IMR-90 (cell line): Measurements from ENCODE around the gene POLR1G. TPM values are rescaled to one million over a fixed set of nuclear protein-coding genes. Genes with fewer than 3 reads are reported as not detected.

Experiments
- ATAC-seq: fragments of 200-7000 bp; cut with Tn5 transposase; 2 replicates; pipeline ENCODE4 v1.9.1; 2020; ENCODE audit warnings: low read depth, mild to moderate bottlenecking, moderate library complexity
- BruUV-seq: library from RNA; stranded (reverse); fragments of 400-500 nt; replicated peaks from 2 replicates; lab custom pipeline; 2021; lab: Mats Ljungman, UMichigan
- CTCF ChIA-PET: fragments of 300-600 bp; formaldehyde crosslinking; extraction: SDS; loops from one replicate; lab custom pipeline; 2021; ENCODE audit warnings: antibody characterized with exemption; lab: Yijun Ruan, JAX
- POLR2A ChIA-PET: fragments of 300-600 bp; sonication (Branson Sonifier 250); formaldehyde crosslinking; loops from one replicate; lab custom pipeline; 2022; ENCODE audit warnings: antibody characterized with exemption; ENCODE audit not compliant: unreplicated experiment; lab: Charles Lee
- DNase-seq: peaks from one replicate; pipeline ENCODE4 v3.0.0; 2013
- H2AFZ ChIP-seq: replicated peaks from 2 replicates; pipeline ENCODE3; 2013; ENCODE audit warnings: low read length, mild to moderate bottlenecking; ENCODE audit not compliant: poor library complexity
- H2AK5ac ChIP-seq: 2 replicates; pipeline ENCODE4 v1.6.1; 2013; ENCODE audit warnings: low read depth, low read length, inconsistent platforms
- H2AK9ac ChIP-seq: replicated peaks from 2 replicates; pipeline ENCODE3; 2013; ENCODE audit warnings: mild to moderate bottlenecking, low read depth, low read length, moderate library complexity; ENCODE audit not compliant: poor library complexity
- H2BK120ac ChIP-seq: 2 replicates; pipeline ENCODE4 v1.6.1; 2013; ENCODE audit warnings: low read depth, low read length, inconsistent platforms
- H2BK15ac ChIP-seq: 3 replicates; pipeline ENCODE4 v1.6.1; 2013; ENCODE audit warnings: low read depth, low read length, inconsistent platforms
- H2BK20ac ChIP-seq: 2 replicates; pipeline ENCODE4 v1.6.1; 2013; ENCODE audit warnings: low read depth, mild to moderate bottlenecking, inconsistent platforms, low read length, moderate library complexity
- H2BK5ac ChIP-seq: 2 replicates; pipeline ENCODE4 v1.6.1; 2013; ENCODE audit warnings: mild to moderate bottlenecking, low read depth, low read length, inconsistent platforms; ENCODE audit not compliant: poor library complexity, severe bottlenecking
- H3K14ac ChIP-seq: replicated peaks from 2 replicates; pipeline ENCODE4 v1.6.1; 2013; ENCODE audit warnings: low read depth, low read length, inconsistent platforms
- H3K18ac ChIP-seq: 2 replicates; pipeline ENCODE4 v1.6.1; 2013; ENCODE audit warnings: low read depth, low read length, control low read depth
- H3K23ac ChIP-seq: 2 replicates; pipeline ENCODE4 v1.6.1; 2013; ENCODE audit warnings: low read depth, low read length, inconsistent platforms
- H3K27ac ChIP-seq: 2 replicates; pipeline ENCODE4 v1.5.1; 2013; ENCODE audit warnings: mild to moderate bottlenecking, control low read depth, low read length; ENCODE audit not compliant: insufficient read depth
- H3K27me3 ChIP-seq: 2 replicates; pipeline ENCODE4 v1.6.1; 2013; ENCODE audit warnings: low read length; ENCODE audit not compliant: control insufficient read depth, insufficient read depth
- H3K36me3 ChIP-seq: 2 replicates; pipeline ENCODE4 v1.6.1; 2013; ENCODE audit warnings: low read length, mixed read lengths; ENCODE audit not compliant: control insufficient read depth, insufficient read depth
- H3K4ac ChIP-seq: 2 replicates; pipeline ENCODE4 v1.6.1; 2013; ENCODE audit warnings: low read depth, low read length, inconsistent platforms
- H3K4me1 ChIP-seq: 2 replicates; pipeline ENCODE4 v1.6.1; 2013; ENCODE audit warnings: low read length, mixed read lengths; ENCODE audit not compliant: control insufficient read depth, insufficient read depth
- H3K4me2 ChIP-seq: 2 replicates; pipeline ENCODE4 v1.6.1; 2013; ENCODE audit warnings: low read depth, mild to moderate bottlenecking, control low read depth, low read length, moderate library complexity
- H3K4me3 ChIP-seq: 2 replicates; pipeline ENCODE4 v1.5.1; 2013; ENCODE audit warnings: low read depth, mild to moderate bottlenecking, control low read depth, low read length, moderate library complexity; ENCODE audit not compliant: insufficient read depth
- H3K56ac ChIP-seq: 2 replicates; pipeline ENCODE4 v1.6.1; 2013; ENCODE audit warnings: low read length, inconsistent platforms; ENCODE audit not compliant: insufficient read depth; ENCODE audit errors: extremely low read depth
- H3K79me1 ChIP-seq, 2 experiments: 2 replicates each; pipeline ENCODE4 v1.6.1; 2013; ENCODE audit warnings: low read length in 2 of 2, inconsistent platforms in 1 of 2, low read depth in 1 of 2
- H3K9ac ChIP-seq: 2 replicates; pipeline ENCODE4 v1.6.1; 2013; ENCODE audit warnings: low read depth, low read length, control low read depth
- H3K9me1 ChIP-seq: 2 replicates; pipeline ENCODE4 v1.6.1; 2013; ENCODE audit warnings: low read length, inconsistent platforms; ENCODE audit not compliant: insufficient read depth
- H3K9me3 ChIP-seq: 2 replicates; pipeline ENCODE4 v1.6.1; 2013; ENCODE audit warnings: low read length; ENCODE audit not compliant: control insufficient read depth, insufficient read depth
- H4K20me1 ChIP-seq: 2 replicates; pipeline ENCODE4 v1.6.1; 2013; ENCODE audit warnings: low read length, inconsistent platforms; ENCODE audit not compliant: insufficient read depth
- H4K5ac ChIP-seq: 2 replicates; pipeline ENCODE4 v1.6.1; 2013; ENCODE audit warnings: mild to moderate bottlenecking, low read depth, low read length, control low read depth
- H4K8ac ChIP-seq, 2 experiments: 2 replicates each; pipeline ENCODE4 v1.6.1; 2013; ENCODE audit warnings: low read depth in 2 of 2, low read length in 2 of 2, control low read depth in 1 of 2, inconsistent platforms in 1 of 2
- H4K91ac ChIP-seq: 2 replicates; pipeline ENCODE4 v1.6.1; 2013; ENCODE audit warnings: low read depth, low read length, inconsistent platforms; ENCODE audit not compliant: insufficient read depth
- BHLHE40 ChIP-seq: fragments of 150-350 bp; IDR thresholded peaks from 2 replicates; pipeline ENCODE4 v1.6.1; 2016; ENCODE audit warnings: mild to moderate bottlenecking, low read depth, low read length
- CEBPB ChIP-seq: IDR thresholded peaks from 2 replicates; pipeline ENCODE4 v1.6.1; 2012; ENCODE audit warnings: low read depth, low read length, improper control_type of control experiment
- CHD1 ChIP-seq: IDR thresholded peaks from 2 replicates; pipeline ENCODE4 v1.6.1; 2012; ENCODE audit warnings: low read depth, low read length, improper control_type of control experiment
- FOS ChIP-seq: fragments of 150-350 bp; IDR thresholded peaks from 2 replicates; pipeline ENCODE4 v1.6.1; 2016; ENCODE audit warnings: low read depth, low read length
- MAFK ChIP-seq: IDR thresholded peaks from 2 replicates; pipeline ENCODE4 v1.6.1; 2012; ENCODE audit warnings: low read depth, low read length, improper control_type of control experiment
- MAZ ChIP-seq: IDR thresholded peaks from 2 replicates; pipeline ENCODE4 v1.6.1; 2012; ENCODE audit warnings: low read depth, mild to moderate bottlenecking, low read length, improper control_type of control experiment, moderate library complexity, borderline replicate concordance
- MXI1 ChIP-seq: IDR thresholded peaks from 2 replicates; pipeline ENCODE4 v1.6.1; 2012; ENCODE audit warnings: low read depth, mild to moderate bottlenecking, low read length, moderate library complexity, borderline replicate concordance
- NFE2L2 ChIP-seq: fragments of 150-350 bp; IDR thresholded peaks from 2 replicates; pipeline ENCODE4 v1.6.1; 2016; ENCODE audit warnings: low read depth, mild to moderate bottlenecking, low read length
- POLR2A ChIP-seq: IDR thresholded peaks from 2 replicates; pipeline ENCODE4 v1.6.1; 2012; ENCODE audit warnings: mild to moderate bottlenecking, low read depth, low read length
- RAD21 ChIP-seq: IDR thresholded peaks from 2 replicates; pipeline ENCODE4 v1.6.1; 2012; ENCODE audit warnings: low read length, improper control_type of control experiment
- RCOR1 ChIP-seq: IDR thresholded peaks from 2 replicates; pipeline ENCODE4 v1.6.1; 2012; ENCODE audit warnings: mild to moderate bottlenecking, low read length, improper control_type of control experiment; ENCODE audit not compliant: insufficient replicate concordance
- RFX5 ChIP-seq: IDR thresholded peaks from 2 replicates; pipeline ENCODE4 v1.8.0; 2012; ENCODE audit warnings: low read depth, mild to moderate bottlenecking, low read length, moderate library complexity
- SMC3 ChIP-seq: fragments of 150-350 bp; IDR thresholded peaks from 2 replicates; pipeline ENCODE4 v1.6.1; 2016; ENCODE audit warnings: low read depth, mild to moderate bottlenecking, antibody characterized with exemption, low read length, moderate library complexity
- USF2 ChIP-seq: fragments of 150-350 bp; IDR thresholded peaks from 2 replicates; pipeline ENCODE4 v1.6.1; 2017; ENCODE audit warnings: mild to moderate bottlenecking, antibody characterized with exemption, low read length, low read depth
- WGBS, 2 experiments: methylation state at CpG; one replicate each; pipeline versions ENCODE4 v1.1.5 to v1.1.7; 2013; ENCODE audit warnings: missing lambda C conversion rate in 2 of 2; ENCODE audit not compliant: insufficient read length in 1 of 2; ENCODE audit errors: extremely low coverage in 2 of 2; 5-methylcytosine and 5-hydroxymethylcytosine counted together
- dilution Hi-C: fragments of 300-500 bp; cut with HindIII; formaldehyde crosslinking; loops from one replicate; pipeline ENCODE4 v1.14.3; 2018; ENCODE audit warnings: low sequenced_read_pairs; ENCODE audit not compliant: unreplicated experiment
- in situ Hi-C: fragments of 300-500 bp; cut with MboI; formaldehyde crosslinking; loops from 3 replicates; pipeline ENCODE4 v1.14.3; 2019; ENCODE audit warnings: low sequenced_read_pairs, inconsistent platforms, mixed read lengths
- intact Hi-C: fragments of 100-400 bp; cut with micrococcal nuclease; formaldehyde crosslinking; loops from 2 replicates; pipeline ENCODE4 v1.10.0; 2022
- polyA plus RNA-seq, 3 experiments: library from polyadenylated mRNA; depleted of rRNA; stranded (reverse); fragments of >200 nt; gene quantifications; 2 replicates each; pipeline ENCODE4 v1.2.3, GENCODE V29; 2012; ENCODE audit warnings: low replicate concordance in 1 of 3
- total RNA-seq: library from RNA; depleted of rRNA; stranded (reverse); fragments of >200 nt; gene quantifications from 2 replicates; pipeline ENCODE4 v1.2.3, GENCODE V29; 2012
- TF ChIP-seq, protein P1 (sequence below): fragments of 150-350 bp; IDR thresholded peaks from 2 replicates; pipeline ENCODE4 v1.6.1; 2016; ENCODE audit warnings: low read depth, mild to moderate bottlenecking, low read length, moderate library complexity, borderline replicate concordance
- TF ChIP-seq, protein P2 (sequence below): conservative IDR thresholded peaks from 2 replicates; pipeline ENCODE4 v1.5.1; 2012; ENCODE audit warnings: mild to moderate bottlenecking, low read depth, low read length, improper control_type of control experiment

The POLR1G gene
- total and polyA plus RNA-seq, 2 of the 4 experiments (the other 2 are of a cell fraction), result 8.0 to 12.5 TPM

DNA sequence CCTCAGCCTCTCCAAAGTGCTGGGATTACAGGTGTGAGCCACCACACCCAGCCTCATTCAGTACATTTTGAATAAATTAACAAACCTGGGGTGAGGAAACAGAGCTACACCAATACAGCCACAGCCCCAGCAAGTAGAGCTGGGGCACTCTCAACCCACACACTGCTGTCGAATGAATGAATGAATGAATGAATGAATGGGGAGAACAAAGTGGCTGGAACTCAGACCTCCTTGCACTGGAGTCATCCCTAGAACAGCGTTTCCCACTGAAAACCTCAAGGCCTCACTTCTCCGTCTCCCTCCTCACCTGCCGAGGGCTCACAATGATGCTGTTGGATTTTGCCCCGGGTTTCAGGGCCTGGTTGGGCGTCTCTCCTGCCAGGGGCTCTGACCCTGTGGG is 14.4 kb downstream of the POLR1G start:
- intact Hi-C loops (no loop called here), dilution Hi-C loops (no loop called here), in situ Hi-C loops (no loop called here)
- no peak overlapping the region for H2BK5ac ChIP-seq
- no peak overlapping the region for H4K5ac ChIP-seq
- no peak overlapping the region for H3K27ac ChIP-seq
- H3K27me3 ChIP-seq, result no peaks in the 10 kb centered on the region
- H3K9me3 ChIP-seq, result no peaks in the 10 kb centered on the region
- peaks cover 39% of the 10 kb centered on the region for H3K36me3 ChIP-seq
- CTCF ChIA-PET, result no interaction called here
- no peak overlapping the region for H3K4ac ChIP-seq
- H2AFZ ChIP-seq, result no peak overlapping the region
- peaks cover 14 to 47% of the 10 kb centered on the region in 2 experiments for H3K79me1 ChIP-seq
- H2BK15ac ChIP-seq, result no peak overlapping the region
- no peaks in the 10 kb centered on the region for H4K20me1 ChIP-seq
- no peak overlapping the region for H4K91ac ChIP-seq
- no peak for TF ChIP-seq MAFK
- no peak for TF ChIP-seq RAD21
- no peak for TF ChIP-seq RFX5
- TF ChIP-seq, protein P1, sequence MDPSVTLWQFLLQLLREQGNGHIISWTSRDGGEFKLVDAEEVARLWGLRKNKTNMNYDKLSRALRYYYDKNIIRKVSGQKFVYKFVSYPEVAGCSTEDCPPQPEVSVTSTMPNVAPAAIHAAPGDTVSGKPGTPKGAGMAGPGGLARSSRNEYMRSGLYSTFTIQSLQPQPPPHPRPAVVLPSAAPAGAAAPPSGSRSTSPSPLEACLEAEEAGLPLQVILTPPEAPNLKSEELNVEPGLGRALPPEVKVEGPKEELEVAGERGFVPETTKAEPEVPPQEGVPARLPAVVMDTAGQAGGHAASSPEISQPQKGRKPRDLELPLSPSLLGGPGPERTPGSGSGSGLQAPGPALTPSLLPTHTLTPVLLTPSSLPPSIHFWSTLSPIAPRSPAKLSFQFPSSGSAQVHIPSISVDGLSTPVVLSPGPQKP, result no peak
- no peak for TF ChIP-seq MXI1
- no peak for TF ChIP-seq USF2
- TF ChIP-seq POLR2A, result no peak
- no peak for TF ChIP-seq RCOR1
- TF ChIP-seq MAZ, result no peak
- no peak for TF ChIP-seq CHD1
- TF ChIP-seq SMC3, result no peak
- no peak for TF ChIP-seq NFE2L2
- TF ChIP-seq FOS, result no peak
- TF ChIP-seq, protein P2, sequence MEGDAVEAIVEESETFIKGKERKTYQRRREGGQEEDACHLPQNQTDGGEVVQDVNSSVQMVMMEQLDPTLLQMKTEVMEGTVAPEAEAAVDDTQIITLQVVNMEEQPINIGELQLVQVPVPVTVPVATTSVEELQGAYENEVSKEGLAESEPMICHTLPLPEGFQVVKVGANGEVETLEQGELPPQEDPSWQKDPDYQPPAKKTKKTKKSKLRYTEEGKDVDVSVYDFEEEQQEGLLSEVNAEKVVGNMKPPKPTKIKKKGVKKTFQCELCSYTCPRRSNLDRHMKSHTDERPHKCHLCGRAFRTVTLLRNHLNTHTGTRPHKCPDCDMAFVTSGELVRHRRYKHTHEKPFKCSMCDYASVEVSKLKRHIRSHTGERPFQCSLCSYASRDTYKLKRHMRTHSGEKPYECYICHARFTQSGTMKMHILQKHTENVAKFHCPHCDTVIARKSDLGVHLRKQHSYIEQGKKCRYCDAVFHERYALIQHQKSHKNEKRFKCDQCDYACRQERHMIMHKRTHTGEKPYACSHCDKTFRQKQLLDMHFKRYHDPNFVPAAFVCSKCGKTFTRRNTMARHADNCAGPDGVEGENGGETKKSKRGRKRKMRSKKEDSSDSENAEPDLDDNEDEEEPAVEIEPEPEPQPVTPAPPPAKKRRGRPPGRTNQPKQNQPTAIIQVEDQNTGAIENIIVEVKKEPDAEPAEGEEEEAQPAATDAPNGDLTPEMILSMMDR, result no peak
- TF ChIP-seq CEBPB, result no peak
- no peak for TF ChIP-seq BHLHE40
- H3K14ac ChIP-seq, result no peak overlapping the region
- H3K9ac ChIP-seq, result no peak overlapping the region
- H3K23ac ChIP-seq, result no peak overlapping the region
- H3K18ac ChIP-seq, result no peak overlapping the region
- BruUV-seq, result no TSS peak
- no peak overlapping the region for H3K4me2 ChIP-seq
- no peak overlapping the region for H3K56ac ChIP-seq
- H3K4me3 ChIP-seq, result no peak overlapping the region
- no peak overlapping the region for H2AK9ac ChIP-seq
- no peaks in the 10 kb centered on the region; the same call in 1 of the 2 replicates for H3K9me1 ChIP-seq
- no peak overlapping the region for H2AK5ac ChIP-seq
- 96% methylated on average over 4 of the region's 6 CpGs; no CpG with 5 or more reads in 1 of the 2 experiments for WGBS, 2 experiments
- no peak for DNase-seq
- no peak for ATAC-seq
- no peak overlapping the region for H4K8ac ChIP-seq
- peaks cover 5% of the 10 kb centered on the region for H3K4me1 ChIP-seq
- H2BK120ac ChIP-seq, result no peak overlapping the region
- POLR2A ChIA-PET, result no interaction called here
- no peak overlapping the region for H2BK20ac ChIP-seq
